Activated naive CD8-positive, alpha-beta T cell treated with anti-CD3 and anti-CD28 coated beads, Interleukin-2, amount 50 U/mL, for 24 hours (primary cell): ENCODE measurements around the gene NID1.
"Not testable (repeated sequence)": the region's sequence is repeated elsewhere in the genome, so short reads cannot be mapped to it uniquely, and the experiment has no call there.

Source experiments
- ATAC-seq: fragments of 150-1000 bp; cut with Tn5 transposase; one replicate; pipeline ENCODE4 v1.10.0; 2021
- DNase-seq: peaks from one replicate; pipeline ENCODE4 v3.0.0; 2021
- H3K27ac Mint-ChIP-seq: one replicate; pipeline ENCODE4 v1.8.0; 2021; ENCODE audit warnings: mild to moderate bottlenecking, mixed read lengths
- H3K27me3 Mint-ChIP-seq: one replicate; pipeline ENCODE4 v1.8.0; 2021; ENCODE audit warnings: mixed read lengths
- H3K36me3 Mint-ChIP-seq: one replicate; pipeline ENCODE4 v1.8.0; 2021; ENCODE audit warnings: low read depth, mixed read lengths
- H3K4me1 Mint-ChIP-seq: one replicate; pipeline ENCODE4 v1.8.0; 2021; ENCODE audit warnings: mixed read lengths
- H3K4me3 Mint-ChIP-seq: one replicate; pipeline ENCODE4 v1.8.0; 2021; ENCODE audit warnings: mild to moderate bottlenecking, moderate library complexity, mixed read lengths
- H3K9me3 Mint-ChIP-seq: one replicate; pipeline ENCODE4 v1.8.0; 2021; ENCODE audit warnings: mixed read lengths

NID1 gene

GRCh38 chr1:236015539-236015938, 49.4 kb downstream of the NID1 start:
- Mint-ChIP-seq H3K36me3 (no peaks in the 10 kb centered on the region), H3K27ac (no peak overlapping the region), H3K9me3 (no peaks in the 10 kb centered on the region), H3K27me3 (no peaks in the 10 kb centered on the region), H3K4me1 (no peaks in the 10 kb centered on the region), H3K4me3 (no peak overlapping the region)
- DNase-seq (no peak), ATAC-seq (no peak)

GRCh38 chr1:236013330-236013729, 51.6 kb downstream of the NID1 start:
- H3K4me3 Mint-ChIP-seq, result no peak overlapping the region
- H3K36me3 Mint-ChIP-seq, result no peaks in the 10 kb centered on the region

GRCh38 chr1:236011641-236012040, 53.2 kb downstream of the NID1 start:
- Mint-ChIP-seq H3K27me3 (no peaks in the 10 kb centered on the region), H3K36me3 (no peaks in the 10 kb centered on the region), H3K4me1 (no peaks in the 10 kb centered on the region), H3K9me3 (no peaks in the 10 kb centered on the region), H3K27ac (no peak overlapping the region), H3K4me3 (no peak overlapping the region)
- DNase-seq (no peak), ATAC-seq (no peak)

More at GRCh38 chr1:236013330-236013729, 51.6 kb downstream of the NID1 start:
- Mint-ChIP-seq H3K27ac (no peak overlapping the region), H3K27me3 (no peaks in the 10 kb centered on the region), H3K4me1 (no peaks in the 10 kb centered on the region), H3K9me3 (no peaks in the 10 kb centered on the region)
- no peak for ATAC-seq
- no peak for DNase-seq

GRCh38 chr1:236010443-236010842, 54.4 kb downstream of the NID1 start:
- no peaks in the 10 kb centered on the region for H3K36me3 Mint-ChIP-seq
- H3K27ac Mint-ChIP-seq, result no peak overlapping the region
- DNase-seq (no peak), ATAC-seq (no peak)
- no peaks in the 10 kb centered on the region for H3K27me3 Mint-ChIP-seq
- H3K4me3 Mint-ChIP-seq, result no peak overlapping the region
- H3K9me3 Mint-ChIP-seq, result no peaks in the 10 kb centered on the region
- H3K4me1 Mint-ChIP-seq, result no peaks in the 10 kb centered on the region

- no peaks in the 10 kb centered on the region for H3K36me3 Mint-ChIP-seq
- no peaks in the 10 kb centered on the region for H3K9me3 Mint-ChIP-seq
- no peak overlapping the region for H3K4me3 Mint-ChIP-seq
- H3K27me3 Mint-ChIP-seq, result no peaks in the 10 kb centered on the region
- no peak overlapping the region for H3K27ac Mint-ChIP-seq
- no peak for DNase-seq
- no peaks in the 10 kb centered on the region for H3K4me1 Mint-ChIP-seq
- ATAC-seq, result no peak
These were observed 55.0 kb downstream of the NID1 start for GRCh38 chr1:236009857-236010256.

- ATAC-seq (no peak), DNase-seq (no peak)
- H3K4me1 Mint-ChIP-seq, result no peaks in the 10 kb centered on the region
- H3K36me3 Mint-ChIP-seq, result no peaks in the 10 kb centered on the region
- H3K27ac Mint-ChIP-seq, result no peak overlapping the region
- no peaks in the 10 kb centered on the region for H3K27me3 Mint-ChIP-seq
- H3K4me3 Mint-ChIP-seq, result no peak overlapping the region
- H3K9me3 Mint-ChIP-seq, result no peaks in the 10 kb centered on the region
These were observed 55.7 kb downstream of the NID1 start for GRCh38 chr1:236009191-236009590.

- Mint-ChIP-seq H3K9me3 (no peaks in the 10 kb centered on the region), H3K36me3 (no peaks in the 10 kb centered on the region), H3K27me3 (no peaks in the 10 kb centered on the region), H3K27ac (no peak overlapping the region), H3K4me1 (peaks cover 6% of the 10 kb centered on the region), H3K4me3 (no peak overlapping the region)
- DNase-seq (no peak), ATAC-seq (no peak)
These were observed 57.1 kb downstream of the NID1 start for GRCh38 chr1:236007781-236008180.

GRCh38 chr1:236003058-236003457, 61.8 kb downstream of the NID1 start:
- ATAC-seq, result not testable (repeated sequence)

GRCh38 chr1:236002572-236002971, 62.3 kb downstream of the NID1 start:
- H3K4me3 Mint-ChIP-seq, result no peak overlapping the region
- H3K4me1 Mint-ChIP-seq, result peaks cover 44% of the 10 kb centered on the region
- no peak for ATAC-seq
- H3K27me3 Mint-ChIP-seq, result no peaks in the 10 kb centered on the region
- H3K9me3 Mint-ChIP-seq, result peaks cover 4% of the 10 kb centered on the region
- no peak overlapping the region for H3K27ac Mint-ChIP-seq
- DNase-seq, result no peak
- H3K36me3 Mint-ChIP-seq, result no peaks in the 10 kb centered on the region

More at GRCh38 chr1:236003058-236003457, 61.8 kb downstream of the NID1 start:
- H3K27me3 Mint-ChIP-seq, H3K27ac Mint-ChIP-seq, H3K9me3 Mint-ChIP-seq, H3K4me3 Mint-ChIP-seq, DNase-seq, H3K36me3 Mint-ChIP-seq: not testable (repeated sequence)
- H3K4me1 Mint-ChIP-seq, result peaks cover 40% of the 10 kb centered on the region

GRCh38 chr1:236002025-236002390, 62.9 kb downstream of the NID1 start:
- no peaks in the 10 kb centered on the region for H3K36me3 Mint-ChIP-seq
- ATAC-seq, result no peak
- H3K4me3 Mint-ChIP-seq, result no peak overlapping the region
- no peaks in the 10 kb centered on the region for H3K27me3 Mint-ChIP-seq
- no peak for DNase-seq
- H3K27ac Mint-ChIP-seq, result no peak overlapping the region
- H3K4me1 Mint-ChIP-seq, result peaks cover 46% of the 10 kb centered on the region
- H3K9me3 Mint-ChIP-seq, result peaks cover 4% of the 10 kb centered on the region

GRCh38 chr1:236000781-236001180, 64.1 kb downstream of the NID1 start:
- H3K36me3 Mint-ChIP-seq, result no peaks in the 10 kb centered on the region
- H3K27me3 Mint-ChIP-seq, result no peaks in the 10 kb centered on the region
- peaks cover 4% of the 10 kb centered on the region for H3K9me3 Mint-ChIP-seq
- peaks cover 52% of the 10 kb centered on the region for H3K4me1 Mint-ChIP-seq
- DNase-seq (no peak), ATAC-seq (no peak)
- H3K4me3 Mint-ChIP-seq, result no peak overlapping the region
- peak overlapping the region; percentile 95 for H3K27ac Mint-ChIP-seq

GRCh38 chr1:235999259-235999925, 65.5 kb downstream of the NID1 start:
- peak overlapping the region; percentile 95 for H3K27ac Mint-ChIP-seq
- no peaks in the 10 kb centered on the region for H3K36me3 Mint-ChIP-seq
- peaks cover 4% of the 10 kb centered on the region for H3K9me3 Mint-ChIP-seq
- peak overlapping the region; percentile 50 for H3K4me3 Mint-ChIP-seq
- DNase-seq (peak; percentile 67), ATAC-seq (peak; percentile 93)
- no peaks in the 10 kb centered on the region for H3K27me3 Mint-ChIP-seq
- H3K4me1 Mint-ChIP-seq, result peaks cover 52% of the 10 kb centered on the region

GRCh38 chr1:235998812-235999211, 66.1 kb downstream of the NID1 start:
- ATAC-seq (peak; percentile 47), DNase-seq (peak; percentile 58)
- H3K27me3 Mint-ChIP-seq, result no peaks in the 10 kb centered on the region
- H3K27ac Mint-ChIP-seq, result peak overlapping the region; percentile 95
- H3K4me1 Mint-ChIP-seq, result peaks cover 49% of the 10 kb centered on the region
- peaks cover 4% of the 10 kb centered on the region for H3K9me3 Mint-ChIP-seq
- peak overlapping the region; percentile 50 for H3K4me3 Mint-ChIP-seq
- no peaks in the 10 kb centered on the region for H3K36me3 Mint-ChIP-seq

- no peak overlapping the region for H3K4me3 Mint-ChIP-seq
- peaks cover 4% of the 10 kb centered on the region for H3K9me3 Mint-ChIP-seq
- peaks cover 46% of the 10 kb centered on the region for H3K4me1 Mint-ChIP-seq
- peak overlapping the region; percentile 95 for H3K27ac Mint-ChIP-seq
- no peaks in the 10 kb centered on the region for H3K36me3 Mint-ChIP-seq
- ATAC-seq (no peak), DNase-seq (no peak)
- no peaks in the 10 kb centered on the region for H3K27me3 Mint-ChIP-seq
These were observed 67.0 kb downstream of the NID1 start for GRCh38 chr1:235997931-235998330.

GRCh38 chr1:235997049-235997448, 67.8 kb downstream of the NID1 start:
- H3K27me3 Mint-ChIP-seq, result no peaks in the 10 kb centered on the region
- H3K4me3 Mint-ChIP-seq, result no peak overlapping the region
- no peak overlapping the region for H3K27ac Mint-ChIP-seq
- peaks cover 4% of the 10 kb centered on the region for H3K9me3 Mint-ChIP-seq
- no peaks in the 10 kb centered on the region for H3K36me3 Mint-ChIP-seq
- DNase-seq (no peak), ATAC-seq (no peak)
- peaks cover 46% of the 10 kb centered on the region for H3K4me1 Mint-ChIP-seq
